Kasumi-1 (cell line): ENCODE results near the gene CCDC77.

ENCODE experiments used
- DNase-seq, 2 experiments: peaks; one replicate each; lab custom pipeline; 2025; lab: John Stamatoyannopoulos, UW

The CCDC77 gene

GRCh38 chr12:480831-481816 is 79.7 kb downstream of the CCDC77 start:
- peak; percentile 3 to 8 for DNase-seq

- DNase-seq, result no peak
These were observed 80.6 kb downstream of the CCDC77 start for GRCh38 chr12:482061-482460.

GRCh38 chr12:484096-484495 is 82.7 kb downstream of the CCDC77 start:
- no peak for DNase-seq

- no peak for DNase-seq
These were observed 88.8 kb downstream of the CCDC77 start for GRCh38 chr12:490260-490659.
